HG02571 (cell line): ENCODE data around the gene ENPP7.

Source experiments
- ATAC-seq: cut with Tn5 transposase; IDR thresholded peaks from one replicate; pipeline ENCODE4 v1.9.1; 2021; ENCODE audit warnings: mild to moderate bottlenecking, moderate library complexity; ENCODE audit not compliant: unreplicated experiment

Gene ENPP7

GRCh38 chr17:79730437-79730768, 340 bp upstream of the ENPP7 start:
- ATAC-seq: no peak

- no peak for ATAC-seq
These were observed 1.5 kb downstream of the ENPP7 start for GRCh38 chr17:79732254-79732653.

- ATAC-seq: no peak
These were observed 2.3 kb downstream of the ENPP7 start for GRCh38 chr17:79732804-79733691.

- no peak for ATAC-seq
These were observed 2.9 kb downstream of the ENPP7 start for GRCh38 chr17:79733692-79734070.

GRCh38 chr17:79735096-79735495, 4.4 kb downstream of the ENPP7 start:
- ATAC-seq: no peak

- ATAC-seq: no peak
These were observed 6.5 kb downstream of the ENPP7 start for GRCh38 chr17:79737046-79737921.

GRCh38 chr17:79737922-79738578, 7.3 kb downstream of the ENPP7 start:
- no peak for ATAC-seq

GRCh38 chr17:79738643-79739042, 7.9 kb downstream of the ENPP7 start:
- ATAC-seq: no peak

- no peak for ATAC-seq
These were observed 8.7 kb downstream of the ENPP7 start for GRCh38 chr17:79739148-79740062.

GRCh38 chr17:79740413-79740812, 9.7 kb downstream of the ENPP7 start:
- ATAC-seq: no peak

- no peak for ATAC-seq
These were observed 10.6 kb downstream of the ENPP7 start for GRCh38 chr17:79741401-79741750.

- ATAC-seq: no peak
These were observed 11.2 kb downstream of the ENPP7 start for GRCh38 chr17:79741751-79742588.

GRCh38 chr17:79742589-79742918, 11.8 kb downstream of the ENPP7 start:
- no peak for ATAC-seq

GRCh38 chr17:79742951-79743476, 12.3 kb downstream of the ENPP7 start:
- no peak for ATAC-seq

- no peak for ATAC-seq
These were observed 12.9 kb downstream of the ENPP7 start for GRCh38 chr17:79743614-79744013.

GRCh38 chr17:79745641-79746105, 14.9 kb downstream of the ENPP7 start:
- no peak for ATAC-seq

- no peak for ATAC-seq
These were observed 16.3 kb downstream of the ENPP7 start for GRCh38 chr17:79746889-79747507.

- no peak for ATAC-seq
These were observed 17.0 kb downstream of the ENPP7 start for GRCh38 chr17:79747508-79748294.
